Liver (tissue), 9 donors: ENCODE data around the gene NRG3. TPM values are rescaled to one million over a fixed set of nuclear protein-coding genes. Genes with fewer than 3 reads are reported as not detected.

Experiments
- DNase-seq: peaks from one replicate; pipeline ENCODE4 v3.0.0-alpha.2; 2017; ENCODE audit warnings: low spot score
- H3K27ac ChIP-seq, 2 donors: one replicate each; pipeline ENCODE4 v1.7.0; 2013; ENCODE audit warnings: inconsistent platforms in 2 of 2, low read length in 2 of 2, control low read depth in 1 of 2, low read depth in 1 of 2, mild to moderate bottlenecking in 1 of 2
- H3K27me3 ChIP-seq, 4 donors: one replicate each; pipeline versions ENCODE4 v1.6.1 to v1.7.0; 2013; ENCODE audit warnings: low read length in 3 of 4, inconsistent platforms in 1 of 4, mild to moderate bottlenecking in 1 of 4, moderate library complexity in 1 of 4; ENCODE audit not compliant: control insufficient read depth in 4 of 4, insufficient read depth in 4 of 4
- H3K36me3 ChIP-seq, 4 donors: one replicate each; pipeline versions ENCODE4 v1.6.1 to v1.7.0; 2013; ENCODE audit warnings: low read length in 3 of 4, mild to moderate bottlenecking in 3 of 4, low read depth in 1 of 4, moderate library complexity in 1 of 4; ENCODE audit not compliant: control insufficient read depth in 4 of 4, insufficient read depth in 3 of 4
- H3K4me1 ChIP-seq, 4 donors: one replicate each; pipeline versions ENCODE4 v1.6.1 to v1.7.0; 2013; ENCODE audit warnings: low read length in 3 of 4, mild to moderate bottlenecking in 3 of 4, moderate library complexity in 1 of 4; ENCODE audit not compliant: control insufficient read depth in 4 of 4, insufficient read depth in 4 of 4
- H3K4me3 ChIP-seq, 3 donors: one replicate each; pipeline versions ENCODE4 v1.6.1 to v1.7.0; 2013; ENCODE audit warnings: low read length in 3 of 3, control low read depth in 1 of 3, low read depth in 1 of 3, mild to moderate bottlenecking in 1 of 3
- H3K9ac ChIP-seq, 2 donors: one replicate each; pipeline ENCODE4 v1.7.0; 2013; ENCODE audit warnings: low read length in 2 of 2, mild to moderate bottlenecking in 2 of 2, moderate library complexity in 2 of 2, control low read depth in 1 of 2, low read depth in 1 of 2
- H3K9me3 ChIP-seq, 4 donors: one replicate each; pipeline versions ENCODE4 v1.6.1 to v1.7.0; 2013; ENCODE audit warnings: low read length in 3 of 4; ENCODE audit not compliant: control insufficient read depth in 4 of 4
- EGR1 ChIP-seq, 2 donors: IDR thresholded peaks; 2 replicates each; pipeline ENCODE4 v1.6.1; 2016 to 2018; ENCODE audit warnings: antibody characterized with exemption in 2 of 2, low read depth in 2 of 2
- FOXA1 ChIP-seq: IDR thresholded peaks from 2 replicates; pipeline ENCODE4 v1.6.1; 2016; ENCODE audit warnings: antibody characterized with exemption
- FOXA2 ChIP-seq: IDR thresholded peaks from 2 replicates; pipeline ENCODE4 v1.6.1; 2016; ENCODE audit warnings: antibody characterized with exemption
- GABPA ChIP-seq, 2 donors: IDR thresholded peaks in 1 of 2; conservative IDR thresholded peaks in 1 of 2; 2 replicates each; pipeline ENCODE4 v1.6.1; 2016; ENCODE audit warnings: antibody characterized with exemption in 2 of 2, mild to moderate bottlenecking in 1 of 2, moderate library complexity in 1 of 2
- HNF4A ChIP-seq, 2 donors: conservative IDR thresholded peaks; 2 replicates each; pipeline ENCODE4 v1.6.1; 2016; ENCODE audit warnings: antibody characterized with exemption in 2 of 2, mild to moderate bottlenecking in 2 of 2
- HNF4G ChIP-seq: IDR thresholded peaks from 2 replicates; pipeline ENCODE4 v1.6.1; 2016; ENCODE audit warnings: antibody characterized with exemption
- JUND ChIP-seq, 2 donors: IDR thresholded peaks; 2 replicates each; pipeline ENCODE4 v1.6.1; 2016; ENCODE audit warnings: antibody characterized with exemption in 2 of 2
- MAX ChIP-seq: IDR thresholded peaks from 2 replicates; pipeline ENCODE4 v1.6.1; 2016; ENCODE audit warnings: antibody characterized with exemption
- NR2F2 ChIP-seq: IDR thresholded peaks from 2 replicates; pipeline ENCODE4 v1.6.1; 2016; ENCODE audit warnings: antibody characterized with exemption
- RAD21 ChIP-seq, 2 donors: IDR thresholded peaks; 2 replicates each; pipeline ENCODE4 v1.6.1; 2016; ENCODE audit warnings: antibody characterized with exemption in 2 of 2, mild to moderate bottlenecking in 2 of 2
- REST ChIP-seq: IDR thresholded peaks from 2 replicates; pipeline ENCODE4 v1.6.1; 2016; ENCODE audit warnings: antibody characterized with exemption, mild to moderate bottlenecking
- RXRA ChIP-seq, 2 donors: IDR thresholded peaks; 2 replicates each; pipeline ENCODE4 v1.6.1; 2017 to 2018; ENCODE audit warnings: antibody characterized with exemption in 2 of 2, mild to moderate bottlenecking in 1 of 2
- SP1 ChIP-seq: IDR thresholded peaks from 2 replicates; pipeline ENCODE4 v1.6.1; 2018; ENCODE audit warnings: antibody characterized with exemption, mild to moderate bottlenecking
- TAF1 ChIP-seq: conservative IDR thresholded peaks from 2 replicates; pipeline ENCODE4 v1.6.1; 2016; ENCODE audit warnings: antibody characterized with exemption, mild to moderate bottlenecking
- YY1 ChIP-seq: IDR thresholded peaks from 2 replicates; pipeline ENCODE4 v1.6.1; 2016; ENCODE audit warnings: antibody characterized with exemption, mild to moderate bottlenecking
- ZBTB33 ChIP-seq: IDR thresholded peaks from 2 replicates; pipeline ENCODE4 v1.6.1; 2016; ENCODE audit warnings: antibody characterized with exemption
- WGBS: extraction: QIAGEN DNeasy Blood & Tissue Kit; methylation state at CpG from one replicate; pipeline ENCODE4 v1.1.7; 2013; 5-methylcytosine and 5-hydroxymethylcytosine counted together
- polyA plus RNA-seq, 2 donors: library from polyadenylated mRNA; stranded (reverse) in 1 of 2; unstranded in 1 of 2; fragments of 200-250 nt in 1 of 2; fragments of >200 nt in 1 of 2; fragmentation: Nextera tagmentation in 1 of 2; extraction: Ambion mirVana in 1 of 2; gene quantifications; one replicate each; pipeline versions ENCODE4 v1.2.1 to v1.2.3, GENCODE V29; 2013 to 2015
- total RNA-seq, 2 donors: library from RNA; depleted of rRNA; stranded (reverse); fragments of >200 nt; gene quantifications; one replicate each; pipeline ENCODE4 v1.2.3, GENCODE V29; 2014
- TF ChIP-seq, protein P1 (sequence below): IDR thresholded peaks from 2 replicates; pipeline ENCODE4 v1.6.1; 2016; ENCODE audit warnings: antibody characterized with exemption
- donor health status: healthy.
- donor health status: healthy.
- donor health status: healthy.
- donor health status: healthy.
- donor health status: healthy.

Gene NRG3
- total and polyA plus RNA-seq, 4 donors = 0.24 to 3.7 (median 0.38) TPM

- Histone ChIP-seq H3K4me1 (no peaks in the 10 kb centered on the region), H3K4me3 (no peak overlapping the region), H3K9ac (no peak overlapping the region), H3K9me3 (no peaks in the 10 kb centered on the region), H3K36me3 (no peaks in the 10 kb centered on the region), H3K27ac (no peak overlapping the region), H3K27me3 (no peaks in the 10 kb centered on the region)
- DNase-seq = no peak
- TF ChIP-seq GABPA (IDR thresholded peaks at IDR 0.05 in 1 of 2, conservative IDR thresholded peaks at IDR 0.05 in 1 of 2) (no peak), HNF4G (no peak), JUND (IDR thresholded peaks at IDR 0.05) (no peak), ZBTB33 (no peak), RXRA (IDR thresholded peaks at IDR 0.05) (no peak), TAF1 (no peak), REST (no peak), NR2F2 (no peak), SP1 (no peak), FOXA2 (no peak), FOXA1 (no peak)
- TF ChIP-seq, protein P1, sequence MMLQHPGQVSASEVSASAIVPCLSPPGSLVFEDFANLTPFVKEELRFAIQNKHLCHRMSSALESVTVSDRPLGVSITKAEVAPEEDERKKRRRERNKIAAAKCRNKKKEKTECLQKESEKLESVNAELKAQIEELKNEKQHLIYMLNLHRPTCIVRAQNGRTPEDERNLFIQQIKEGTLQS = no peak
- WGBS = 22% methylated on average over 3 of the region's 3 CpGs
Observed at GRCh38 chr10:82628373-82628772, 753.4 kb downstream of the NRG3 start.

- Histone ChIP-seq H3K27me3 (no peaks in the 10 kb centered on the region), H3K4me3 (no peak overlapping the region), H3K9me3 (no peaks in the 10 kb centered on the region), H3K4me1 (no peaks in the 10 kb centered on the region), H3K9ac (no peak overlapping the region), H3K27ac (no peak overlapping the region), H3K36me3 (no peaks in the 10 kb centered on the region)
- WGBS = 66% methylated on average over 1 of the region's 1 CpG
- TF ChIP-seq FOXA1 (no peak), NR2F2 (no peak), EGR1 (IDR thresholded peaks at IDR 0.05; ENCODE audit: low read depth in 2 of 2) (no peak), RAD21 (IDR thresholded peaks at IDR 0.05) (no peak), YY1 (no peak), SP1 (no peak), HNF4A (conservative IDR thresholded peaks at IDR 0.05) (no peak), HNF4G (no peak), RXRA (IDR thresholded peaks at IDR 0.05) (no peak), GABPA (IDR thresholded peaks at IDR 0.05 in 1 of 2, conservative IDR thresholded peaks at IDR 0.05 in 1 of 2) (no peak), JUND (IDR thresholded peaks at IDR 0.05) (no peak), MAX (no peak), FOXA2 (no peak)
- TF ChIP-seq, protein P1 = no peak
- DNase-seq = no peak
Observed at GRCh38 chr10:82643076-82643475, 768.1 kb downstream of the NRG3 start.
